Putamen (tissue), 1 donor: Measurements from ENCODE around the gene SSMEM1.
A peak's percentile ranks its signal among the peaks of the same experiment; 100 is the strongest.
"Not testable (repeated sequence)": the region's sequence is repeated elsewhere in the genome, so short reads cannot be mapped to it uniquely, and the experiment has no call there.

ENCODE experiments used
- DNase-seq: peaks from one replicate; pipeline ENCODE4 v3.0.0-alpha.2; 2016; ENCODE audit warnings: low spot score

The SSMEM1 gene

DNA sequence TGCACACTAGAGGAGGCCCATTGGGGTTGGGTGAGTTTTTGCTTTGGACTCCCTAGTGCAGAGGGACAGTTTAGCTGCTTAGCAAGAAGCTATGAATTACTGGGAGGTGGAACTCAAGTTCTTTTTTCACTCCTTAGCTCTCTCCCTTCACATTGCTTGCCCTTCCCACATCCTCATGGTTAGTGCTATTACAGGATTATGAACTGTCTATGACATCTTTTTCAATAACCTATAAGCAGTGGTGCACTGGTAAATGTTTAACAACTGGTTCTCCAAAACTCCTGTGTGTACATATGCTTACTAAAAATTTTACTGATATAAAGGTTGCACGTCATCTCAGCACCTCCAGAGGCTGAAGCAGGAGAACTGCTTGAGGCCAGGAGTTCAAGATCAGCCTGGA, 6.2 kb downstream of the SSMEM1 start:
- no peak for DNase-seq

DNA sequence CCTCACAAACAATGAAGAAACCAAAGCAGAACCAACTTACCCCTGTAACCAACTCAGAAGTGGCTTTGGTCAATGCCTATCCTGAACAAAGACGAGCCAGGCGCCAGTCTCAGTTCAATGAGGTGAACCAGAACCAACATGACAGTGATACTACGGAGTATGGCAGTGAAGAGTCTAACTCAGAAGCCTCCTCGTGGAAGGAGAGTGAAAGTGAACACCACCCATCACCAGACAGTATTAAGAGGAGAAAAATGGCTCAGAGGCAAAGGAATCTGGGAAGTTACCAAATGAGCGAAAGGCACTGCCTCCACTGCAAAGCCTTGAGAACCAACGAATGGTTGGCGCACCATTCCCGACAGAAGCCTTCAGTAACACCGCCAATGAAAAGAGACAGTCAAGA, 8.4 kb downstream of the SSMEM1 start:
- DNase-seq = no peak

- no peak for DNase-seq
Measured at GRCh38 chr7:130216750-130217149, 9.1 kb downstream of the SSMEM1 start.

DNA sequence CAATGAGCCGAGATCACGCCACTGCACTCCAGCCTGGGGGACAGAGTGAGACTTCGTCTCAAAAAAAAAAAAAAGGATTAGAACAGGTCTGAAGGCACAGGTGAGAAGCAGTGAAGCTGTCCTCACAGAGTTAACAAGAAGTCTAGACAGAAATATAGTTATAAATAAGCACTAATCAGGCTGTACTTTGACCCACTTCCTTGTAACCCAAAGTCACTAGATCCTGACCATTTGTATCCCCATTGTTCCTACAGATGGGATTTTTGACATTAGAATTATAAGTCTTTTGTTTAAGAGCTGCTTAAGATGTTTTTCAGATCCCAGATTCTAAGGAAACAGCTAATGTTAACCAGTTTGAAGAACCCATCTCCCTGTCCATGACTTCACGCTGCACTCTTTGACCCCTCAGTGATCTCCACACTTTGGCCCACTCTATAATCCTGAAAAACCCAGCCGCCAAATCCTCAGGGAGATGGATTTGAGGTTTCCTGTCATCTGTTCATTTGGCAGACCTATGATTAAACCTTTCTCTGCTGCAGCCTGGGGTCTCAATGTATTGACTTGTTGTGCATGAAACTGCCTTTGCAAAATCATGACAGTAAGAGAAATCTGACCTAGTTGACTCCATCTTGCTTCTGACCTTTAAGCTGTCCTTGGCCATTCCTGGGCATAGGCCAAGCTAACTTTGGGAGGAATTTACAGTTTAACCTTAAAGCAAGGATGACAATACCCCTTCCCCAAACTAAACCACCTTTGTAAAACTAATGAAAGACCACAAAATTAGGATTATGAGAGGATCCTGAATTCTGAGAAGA, 11.4 kb downstream of the SSMEM1 start:
- no peak for DNase-seq

- DNase-seq = no peak
Measured at GRCh38 chr7:130219871-130220270, 12.2 kb downstream of the SSMEM1 start.

GRCh38 chr7:130221746-130222145, 14.1 kb downstream of the SSMEM1 start:
- DNase-seq = no peak

- no peak for DNase-seq
Measured at GRCh38 chr7:130223646-130224045, 16.0 kb downstream of the SSMEM1 start.

- DNase-seq = no peak
Measured at GRCh38 chr7:130224210-130224609, 16.6 kb downstream of the SSMEM1 start.

- DNase-seq = not testable (repeated sequence)
Measured at GRCh38 chr7:130224923-130225322, 17.3 kb downstream of the SSMEM1 start.

GRCh38 chr7:130226333-130226732, 18.7 kb downstream of the SSMEM1 start:
- DNase-seq = no peak

DNA sequence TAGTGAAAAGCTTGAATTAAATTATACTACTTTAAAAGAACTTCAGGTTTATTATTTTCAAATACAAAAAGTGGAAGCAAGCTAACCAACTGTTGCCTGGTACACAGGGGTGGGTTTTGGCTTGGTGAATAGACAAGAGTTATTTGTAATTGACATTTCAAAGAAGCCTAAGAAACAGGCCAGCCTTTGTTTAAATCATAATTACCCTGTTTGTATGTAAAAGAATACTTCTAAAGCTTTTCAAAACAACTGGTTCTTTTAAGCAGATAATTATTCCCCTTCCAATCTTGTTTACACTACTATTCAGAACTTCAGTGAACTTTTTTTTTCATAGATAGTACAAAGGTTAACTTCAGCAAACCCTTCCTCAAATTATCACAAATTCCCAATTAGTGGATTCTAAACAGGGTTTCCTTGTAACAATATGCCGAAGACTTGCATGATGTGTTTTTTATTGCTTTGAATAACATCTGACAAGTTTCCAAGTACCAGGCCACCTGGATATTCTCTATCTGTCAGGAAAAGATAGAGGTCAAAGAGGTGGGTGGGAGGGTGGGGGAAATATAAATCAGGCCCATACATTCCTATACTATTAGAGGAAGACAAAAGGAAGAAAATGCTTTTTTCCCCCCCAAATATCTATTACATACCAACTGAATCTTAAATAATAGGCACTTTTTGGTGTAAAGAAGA, 20.4 kb downstream of the SSMEM1 start:
- DNase-seq = peak; percentile 58

GRCh38 chr7:130228840-130229502, 21.3 kb downstream of the SSMEM1 start:
- DNase-seq = no peak

DNA sequence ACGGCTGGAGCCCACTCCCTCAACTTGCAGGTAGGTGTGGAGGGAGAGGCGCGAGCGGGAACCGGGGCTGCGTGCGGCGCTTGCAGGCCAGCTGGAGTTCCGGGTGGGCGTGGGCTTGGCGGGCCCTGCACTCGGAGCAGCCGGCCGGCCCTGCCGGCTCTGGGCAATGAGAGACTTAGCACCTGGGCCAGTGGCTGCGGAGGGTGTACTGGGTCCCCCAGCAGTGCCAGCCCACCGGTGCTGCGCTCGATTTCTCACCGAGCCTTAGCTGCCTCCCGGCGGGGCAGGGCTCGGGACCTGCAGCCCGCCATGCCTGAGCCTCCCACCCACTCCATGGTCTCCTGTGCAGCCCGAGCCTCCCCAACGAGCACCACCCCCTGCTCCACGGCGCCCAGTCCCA, 22.3 kb downstream of the SSMEM1 start:
- not testable (repeated sequence) for DNase-seq

GRCh38 chr7:130231792-130232191, 24.1 kb downstream of the SSMEM1 start:
- peak; percentile 24 for DNase-seq

GRCh38 chr7:130232209-130232608, 24.5 kb downstream of the SSMEM1 start:
- no peak for DNase-seq

DNA sequence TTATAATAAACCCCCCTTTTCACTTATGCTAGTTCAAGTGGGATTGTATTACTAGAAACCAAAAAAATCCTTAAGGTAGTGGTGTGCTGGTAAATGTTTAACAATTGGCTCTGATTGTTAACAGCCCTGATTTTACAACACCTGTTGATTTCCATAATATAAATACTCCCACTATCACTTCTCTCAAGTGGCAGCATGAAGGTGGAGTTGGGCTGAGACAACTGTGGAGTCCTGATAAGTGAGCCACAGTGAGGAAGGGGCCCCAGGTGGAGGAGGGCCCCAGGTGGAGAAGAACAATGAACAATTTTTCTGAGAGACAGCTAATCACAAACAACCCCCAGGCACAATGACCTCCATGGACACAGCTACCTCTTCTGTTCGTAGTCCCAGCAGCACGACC, 26.4 kb downstream of the SSMEM1 start:
- DNase-seq = no peak

DNA sequence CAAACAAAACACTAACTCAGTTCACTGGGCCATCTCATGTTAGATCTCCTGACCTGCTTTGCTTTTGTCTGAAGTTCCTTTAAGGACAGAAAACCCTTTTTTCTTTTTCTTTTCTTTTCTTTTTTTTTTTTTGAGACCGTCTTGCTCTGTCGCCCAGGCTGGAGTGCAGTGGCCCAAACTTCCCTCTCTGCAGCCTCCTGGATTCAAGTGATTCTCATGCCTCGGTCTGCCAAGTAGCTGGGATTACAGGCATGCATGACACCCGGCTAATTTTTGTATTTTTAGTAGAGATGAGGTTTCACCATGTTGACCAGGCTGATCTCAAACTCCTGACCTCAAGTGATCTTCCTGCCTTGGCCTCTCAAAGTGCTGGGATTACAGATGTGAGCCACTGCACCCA, 28.7 kb downstream of the SSMEM1 start:
- DNase-seq = not testable (repeated sequence)

DNA sequence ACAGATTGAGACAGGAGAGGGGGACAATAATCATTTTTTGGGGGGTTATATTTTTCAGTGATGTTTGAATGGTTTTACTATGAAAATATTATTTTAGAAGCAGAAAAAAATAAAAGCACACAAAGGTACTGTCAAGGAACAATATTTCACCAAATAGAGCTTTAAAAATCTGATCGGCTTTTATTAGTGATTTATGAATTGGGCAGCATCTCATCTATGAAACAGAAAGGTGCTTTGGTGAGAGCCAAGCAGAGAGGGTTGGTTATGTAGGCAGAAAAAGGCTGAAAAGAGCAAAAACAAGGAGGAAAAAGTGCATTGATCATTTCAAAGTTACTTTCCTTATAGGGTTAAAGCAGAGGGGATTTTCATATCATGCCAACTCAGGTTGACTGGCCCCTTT, 32.6 kb downstream of the SSMEM1 start:
- DNase-seq = no peak

- peak; percentile 50 for DNase-seq
Measured at GRCh38 chr7:130242198-130243014, 34.7 kb downstream of the SSMEM1 start.

DNA sequence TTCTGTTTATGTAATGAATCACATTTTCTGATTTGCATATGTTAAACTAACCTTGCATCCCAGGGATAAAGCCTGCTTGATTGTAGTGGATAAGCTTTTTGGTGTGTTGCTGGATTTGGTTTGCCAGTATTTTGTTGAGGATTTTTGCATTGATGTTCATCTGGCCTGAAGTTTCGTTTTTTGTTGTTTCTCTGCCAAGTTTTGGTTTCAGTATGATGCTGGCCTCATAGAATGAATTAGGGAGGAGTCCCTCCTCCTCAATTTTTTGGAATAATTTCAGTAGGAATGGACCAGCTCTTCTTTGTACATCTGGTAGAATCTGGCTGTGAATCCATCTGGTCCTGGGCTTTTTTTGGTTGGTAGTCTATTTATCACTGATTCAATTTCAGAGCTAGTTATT, 35.8 kb downstream of the SSMEM1 start:
- not testable (repeated sequence) for DNase-seq

- DNase-seq = not testable (repeated sequence)
Measured at GRCh38 chr7:130246491-130246890, 38.8 kb downstream of the SSMEM1 start.

DNA sequence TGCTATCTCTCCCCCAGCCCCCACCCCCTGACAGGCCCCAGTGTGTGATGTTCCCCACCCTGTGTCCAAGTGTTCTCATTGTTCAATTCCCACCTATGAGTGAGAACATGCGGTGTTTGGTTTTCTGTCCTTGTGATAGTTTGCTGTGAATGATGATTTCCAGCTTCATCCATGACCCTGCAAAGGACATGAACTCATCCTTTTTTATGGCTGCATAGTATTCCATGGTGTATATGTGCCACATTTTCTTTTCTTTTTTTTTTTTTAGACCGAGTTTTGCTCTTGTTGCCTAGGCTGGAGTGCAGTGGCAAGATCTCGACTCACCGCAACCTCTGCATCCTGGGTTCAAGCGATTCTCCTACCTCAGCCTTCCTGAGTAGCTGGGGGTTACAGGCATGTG, 41.2 kb downstream of the SSMEM1 start:
- not testable (repeated sequence) for DNase-seq
